ENCODE data around the gene GATD1.
"Not testable (repeated sequence)": the region's sequence is repeated elsewhere in the genome, so short reads cannot be mapped to it uniquely, and the experiment has no call there.

The GATD1 gene

GRCh38 chr11:737366-737765, 39.9 kb downstream of the GATD1 start:
- H2AFZ ChIP-seq (ENCODE audit: low read length) = no peak overlapping the region
- H4K20me1 ChIP-seq (ENCODE audit: insufficient read depth, low read length) = no peaks in the 10 kb centered on the region
- no peaks in the 10 kb centered on the region for H3K9me3 ChIP-seq (replicated peaks; ENCODE audit: insufficient read depth, low read length)
- H3K4me2 ChIP-seq (ENCODE audit: low read depth, low read length) = peak overlapping the region; percentile 13; the same call in 1 of the 2 replicates
- TF ChIP-seq CTCF (IDR thresholded peaks at IDR 0.05; ENCODE audit: low read length) (no peak), EZH2 (optimal IDR thresholded peaks at IDR 0.05; ENCODE audit: low read depth, low read length) (no peak), EZH2phosphoT487 (IDR thresholded peaks at IDR 0.05; ENCODE audit: low read length) (no peak)
- H3K9me2 ChIP-seq (replicated peaks; ENCODE audit: insufficient read depth, low read length) = no peaks in the 10 kb centered on the region
- H3K4me3 ChIP-seq (ENCODE audit: low read length) = no peak overlapping the region
- no peak overlapping the region for H3K27ac ChIP-seq (ENCODE audit: low read length)
- H3K4me1 ChIP-seq (ENCODE audit: low read length) = no peaks in the 10 kb centered on the region
- no peaks in the 10 kb centered on the region for H3F3A ChIP-seq (ENCODE audit: insufficient read depth, low read length)
- DNase-seq = no peak
- H3K27me3 ChIP-seq (replicated peaks; ENCODE audit: insufficient read depth, low read length) = peaks cover 28% of the 10 kb centered on the region
- H3K9ac ChIP-seq (ENCODE audit: low read length) = no peak overlapping the region
- no peaks in the 10 kb centered on the region for H3K36me3 ChIP-seq (replicated peaks; ENCODE audit: insufficient read depth, low read length)
- no peaks in the 10 kb centered on the region for H3K79me2 ChIP-seq (ENCODE audit: low read length)

DNA sequence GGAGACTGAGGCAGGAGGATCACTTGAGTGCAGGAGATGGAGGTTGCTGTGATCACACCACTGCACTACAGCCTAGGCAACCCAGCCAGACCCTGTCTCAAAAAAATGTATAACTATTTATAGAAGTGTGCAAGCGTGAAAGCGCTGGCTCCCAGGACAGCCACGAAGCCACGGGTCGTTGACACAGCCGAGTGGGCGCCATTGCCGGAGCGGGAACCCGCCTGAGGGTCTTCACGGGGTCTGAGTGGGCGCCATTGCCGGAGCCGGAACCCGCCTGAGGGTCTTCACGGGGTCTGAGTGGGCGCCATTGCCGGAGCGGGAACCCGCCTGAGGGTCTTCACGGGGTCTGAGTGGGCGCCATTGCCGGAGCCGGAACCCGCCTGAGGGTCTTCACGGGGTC, 42.7 kb downstream of the GATD1 start:
- H3K4me2 ChIP-seq (ENCODE audit: low read depth, low read length); H3K4me1 ChIP-seq (ENCODE audit: low read length); H3K4me3 ChIP-seq (ENCODE audit: low read length); H3F3A ChIP-seq (ENCODE audit: insufficient read depth, low read length); H4K20me1 ChIP-seq (ENCODE audit: insufficient read depth, low read length); H2AFZ ChIP-seq (ENCODE audit: low read length); H3K9me3 ChIP-seq (replicated peaks; ENCODE audit: insufficient read depth, low read length); H3K36me3 ChIP-seq (replicated peaks; ENCODE audit: insufficient read depth, low read length); H3K79me2 ChIP-seq (ENCODE audit: low read length); H3K9me2 ChIP-seq (replicated peaks; ENCODE audit: insufficient read depth, low read length); H3K9ac ChIP-seq (ENCODE audit: low read length); DNase-seq; H3K27ac ChIP-seq (ENCODE audit: low read length): not testable (repeated sequence)
- peaks cover 28% of the 10 kb centered on the region for H3K27me3 ChIP-seq (replicated peaks; ENCODE audit: insufficient read depth, low read length)

DNA sequence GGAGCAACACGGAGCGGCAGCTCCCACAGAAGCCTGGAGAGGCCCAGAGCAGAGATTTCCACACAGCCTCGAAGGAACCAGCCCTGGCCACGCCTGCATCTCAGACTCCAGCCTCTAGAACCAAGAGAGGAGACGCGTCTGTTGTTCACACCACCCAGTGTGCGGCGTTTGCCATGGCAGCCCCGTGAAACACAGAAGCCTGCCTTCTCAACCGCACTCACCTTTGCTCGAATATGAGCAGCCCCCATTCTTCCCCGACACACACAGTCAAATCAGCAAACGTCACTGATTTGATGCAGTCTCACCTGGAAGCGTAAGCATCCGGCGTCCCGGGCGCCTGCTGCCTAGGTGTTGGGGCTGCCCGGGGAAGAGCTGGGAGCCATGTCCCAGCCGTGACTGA, 44.2 kb downstream of the GATD1 start:
- Histone ChIP-seq H3K27me3 (replicated peaks; ENCODE audit: insufficient read depth, low read length) (peaks cover 27% of the 10 kb centered on the region), H3K9me2 (replicated peaks; ENCODE audit: insufficient read depth, low read length) (no peaks in the 10 kb centered on the region), H3K79me2 (ENCODE audit: low read length) (no peaks in the 10 kb centered on the region), H2AFZ (ENCODE audit: low read length) (no peak overlapping the region), H4K20me1 (ENCODE audit: insufficient read depth, low read length) (no peaks in the 10 kb centered on the region), H3K36me3 (replicated peaks; ENCODE audit: insufficient read depth, low read length) (no peaks in the 10 kb centered on the region), H3K4me2 (ENCODE audit: low read depth, low read length) (no peak overlapping the region), H3K9ac (ENCODE audit: low read length) (no peak overlapping the region), H3F3A (ENCODE audit: insufficient read depth, low read length) (0 out of 2 replicates have a peak, but pooled peaks cover 3% of the 10 kb centered on the region), H3K4me1 (ENCODE audit: low read length) (0 out of 2 replicates have a peak, but pooled peaks cover under 1% of the 10 kb centered on the region), H3K4me3 (ENCODE audit: low read length) (no peak overlapping the region), H3K27ac (ENCODE audit: low read length) (no peak overlapping the region), H3K9me3 (replicated peaks; ENCODE audit: insufficient read depth, low read length) (no peaks in the 10 kb centered on the region)
- no peak for DNase-seq
- no peak for TF ChIP-seq EZH2 (optimal IDR thresholded peaks at IDR 0.05; ENCODE audit: low read depth, low read length)
- no peak for TF ChIP-seq CTCF (IDR thresholded peaks at IDR 0.05; ENCODE audit: low read length)
- no peak for TF ChIP-seq EZH2phosphoT487 (IDR thresholded peaks at IDR 0.05; ENCODE audit: low read length)

GRCh38 chr11:729492-730074, 47.7 kb downstream of the GATD1 start:
- H3K9ac ChIP-seq (ENCODE audit: low read length) = no peak overlapping the region
- no peaks in the 10 kb centered on the region for H3K9me3 ChIP-seq (replicated peaks; ENCODE audit: insufficient read depth, low read length)
- no peak overlapping the region for H3K4me2 ChIP-seq (ENCODE audit: low read depth, low read length)
- no peak overlapping the region for H3K4me3 ChIP-seq (ENCODE audit: low read length)
- H3K4me1 ChIP-seq (ENCODE audit: low read length) = peaks cover 5% of the 10 kb centered on the region; the same call in 1 of the 2 replicates
- no peaks in the 10 kb centered on the region for H3K36me3 ChIP-seq (replicated peaks; ENCODE audit: insufficient read depth, low read length)
- H2AFZ ChIP-seq (ENCODE audit: low read length) = no peak overlapping the region
- no peaks in the 10 kb centered on the region for H4K20me1 ChIP-seq (ENCODE audit: insufficient read depth, low read length)
- peaks cover 16% of the 10 kb centered on the region; the same call in 1 of the 2 replicates for H3F3A ChIP-seq (ENCODE audit: insufficient read depth, low read length)
- no peaks in the 10 kb centered on the region for H3K79me2 ChIP-seq (ENCODE audit: low read length)
- no peak for TF ChIP-seq CTCF (IDR thresholded peaks at IDR 0.05; ENCODE audit: low read length)
- TF ChIP-seq EZH2 (optimal IDR thresholded peaks at IDR 0.05; ENCODE audit: low read depth, low read length) = no peak
- no peak for TF ChIP-seq EZH2phosphoT487 (IDR thresholded peaks at IDR 0.05; ENCODE audit: low read length)
- H3K27ac ChIP-seq (ENCODE audit: low read length) = no peak overlapping the region
- no peak for DNase-seq
- H3K9me2 ChIP-seq (replicated peaks; ENCODE audit: insufficient read depth, low read length) = no peaks in the 10 kb centered on the region
- peaks cover 16% of the 10 kb centered on the region for H3K27me3 ChIP-seq (replicated peaks; ENCODE audit: insufficient read depth, low read length)

Data from MM.1S (cell line).